ENCODE measurements around the gene GYPC. TPM values are rescaled to one million over a fixed set of nuclear protein-coding genes. Genes with fewer than 3 reads are reported as not detected.
"Not testable (repeated sequence)": the region's sequence is repeated elsewhere in the genome, so short reads cannot be mapped to it uniquely, and the experiment has no call there.

Gene GYPC
- total RNA-seq, 1 experiment from 2014 or later: 13.6 TPM

- WGBS (ENCODE audit: extremely low coverage, insufficient read length, low lambda C conversion rate): no CpG with 5 or more reads among the region's 3 CpGs
- no peak overlapping the region for H2BK12ac ChIP-seq (ENCODE audit: insufficient read length, low read depth, low read length)
- H3K79me2 ChIP-seq (ENCODE audit: insufficient read depth, low read length): no peaks in the 10 kb centered on the region
- Mint-ChIP-seq H3K36me3 (ENCODE audit: insufficient read depth in 1 of 3, low read depth in 3 of 3) (no peaks in the 10 kb centered on the region; a peak in 1 of 7 replicates), H3K27me3 (ENCODE audit: low read depth) (peaks cover 2% of the 10 kb centered on the region; the same call in 1 of the 2 replicates), H3K27ac (no peak overlapping the region), H3K9me3 (peaks cover 0 to 4% of the 10 kb centered on the region in 2 experiments; a peak in 3 of 5 replicates), H3K4me1 (peaks cover 17 to 24% of the 10 kb centered on the region in 2 experiments), H3K4me3 (no peak overlapping the region)
- no peak overlapping the region for H3K4ac ChIP-seq (ENCODE audit: low read depth, low read length)
- no peak overlapping the region for H4K91ac ChIP-seq (ENCODE audit: insufficient read length, low read depth, low read length)
- H2BK15ac ChIP-seq (ENCODE audit: low read depth, low read length): no peak overlapping the region
- no peak for TF ChIP-seq CTCF (conservative IDR thresholded peaks at IDR 0.05)
- H3K4me1 ChIP-seq (ENCODE audit: insufficient read depth, low read length): peaks cover 4% of the 10 kb centered on the region; the same call in 1 of the 2 replicates
- H3K56ac ChIP-seq (ENCODE audit: insufficient read length, low read depth, low read length): no peak overlapping the region
- no peaks in the 10 kb centered on the region for H3K9me3 ChIP-seq (ENCODE audit: control insufficient read depth, low read depth, low read length)
- no peak overlapping the region for H2AK5ac ChIP-seq (ENCODE audit: insufficient read length, low read length)
- H3K23ac ChIP-seq (ENCODE audit: insufficient read length, low read depth, low read length): no peak overlapping the region
- no peaks in the 10 kb centered on the region for H3K79me1 ChIP-seq (ENCODE audit: insufficient read depth, low read depth, low read length, poor library complexity, severe bottlenecking)
- H2BK120ac ChIP-seq (ENCODE audit: low read depth, low read length, poor library complexity, severe bottlenecking): no peak overlapping the region
- no peak overlapping the region for H4K5ac ChIP-seq (ENCODE audit: insufficient read length, low read depth, low read length)
- no peak overlapping the region for H3K4me2 ChIP-seq (ENCODE audit: insufficient read depth, insufficient read length, low read length)
- no peak overlapping the region for H2BK20ac ChIP-seq (ENCODE audit: low read depth, low read length, poor library complexity, severe bottlenecking)
- H2AFZ ChIP-seq (ENCODE audit: low read length): no peak overlapping the region
- no peak overlapping the region for H4K8ac ChIP-seq (replicated peaks; ENCODE audit: insufficient read length, low read depth, low read length)
- H4K20me1 ChIP-seq (ENCODE audit: control insufficient read depth, insufficient read depth, insufficient read length): no peaks in the 10 kb centered on the region
- H3K18ac ChIP-seq (ENCODE audit: insufficient read length, low read depth, low read length): no peak overlapping the region
- no peak overlapping the region for H2BK5ac ChIP-seq (ENCODE audit: insufficient read length, low read length)
- no peaks in the 10 kb centered on the region for H3K23me2 ChIP-seq (ENCODE audit: insufficient read length, low read depth, low read length, poor library complexity, severe bottlenecking)
- no peaks in the 10 kb centered on the region for H3K27me3 ChIP-seq (ENCODE audit: insufficient read depth, low read length)
- H3T11ph ChIP-seq (ENCODE audit: low read length): no peak overlapping the region
- no peak overlapping the region for H3K27ac ChIP-seq (ENCODE audit: insufficient read length, low read depth, low read length)
- no peak overlapping the region for H3K9ac ChIP-seq (ENCODE audit: extremely low read depth, insufficient read length, low read length)
- DNase-seq: no peak
- no peak overlapping the region for H3K14ac ChIP-seq (ENCODE audit: insufficient read depth, low read length)
These were observed 9.9 kb upstream of the GYPC start for GRCh38 chr2:126646026-126646425.

GRCh38 chr2:126647714-126648344 is 8.1 kb upstream of the GYPC start:
- no CpG with 5 or more reads among the region's 1 CpG for WGBS (ENCODE audit: extremely low coverage, insufficient read length, low lambda C conversion rate)

More at GRCh38 chr2:126647714-126648344, 8.1 kb upstream of the GYPC start:
- not testable (repeated sequence) for H3K23me2 ChIP-seq (ENCODE audit: insufficient read length, low read depth, low read length, poor library complexity, severe bottlenecking); H3K9ac ChIP-seq (ENCODE audit: extremely low read depth, insufficient read length, low read length); H3K14ac ChIP-seq (ENCODE audit: insufficient read depth, low read length); H2AFZ ChIP-seq (ENCODE audit: low read length); H4K5ac ChIP-seq (ENCODE audit: insufficient read length, low read depth, low read length); H3K79me2 ChIP-seq (ENCODE audit: insufficient read depth, low read length); H2BK20ac ChIP-seq (ENCODE audit: low read depth, low read length, poor library complexity, severe bottlenecking); H4K91ac ChIP-seq (ENCODE audit: insufficient read length, low read depth, low read length); H3K9me3 Mint-ChIP-seq; H2BK15ac ChIP-seq (ENCODE audit: low read depth, low read length); H3K4me1 ChIP-seq (ENCODE audit: insufficient read depth, low read length); H3K79me1 ChIP-seq (ENCODE audit: insufficient read depth, low read depth, low read length, poor library complexity, severe bottlenecking); H2BK12ac ChIP-seq (ENCODE audit: insufficient read length, low read depth, low read length); H3T11ph ChIP-seq (ENCODE audit: low read length); H2AK5ac ChIP-seq (ENCODE audit: insufficient read length, low read length); H3K4me3 Mint-ChIP-seq; H3K4ac ChIP-seq (ENCODE audit: low read depth, low read length); H3K23ac ChIP-seq (ENCODE audit: insufficient read length, low read depth, low read length); H4K20me1 ChIP-seq (ENCODE audit: control insufficient read depth, insufficient read depth, insufficient read length); H4K8ac ChIP-seq (replicated peaks; ENCODE audit: insufficient read length, low read depth, low read length); H3K27me3 ChIP-seq (ENCODE audit: insufficient read depth, low read length); H3K36me3 Mint-ChIP-seq (ENCODE audit: insufficient read depth in 1 of 3, low read depth in 3 of 3); H3K27ac ChIP-seq (ENCODE audit: insufficient read length, low read depth, low read length); H3K4me2 ChIP-seq (ENCODE audit: insufficient read depth, insufficient read length, low read length); DNase-seq; H2BK5ac ChIP-seq (ENCODE audit: insufficient read length, low read length); H3K27ac Mint-ChIP-seq; H3K9me3 ChIP-seq (ENCODE audit: control insufficient read depth, low read depth, low read length); H3K56ac ChIP-seq (ENCODE audit: insufficient read length, low read depth, low read length); H3K27me3 Mint-ChIP-seq (ENCODE audit: low read depth); H2BK120ac ChIP-seq (ENCODE audit: low read depth, low read length, poor library complexity, severe bottlenecking); H3K18ac ChIP-seq (ENCODE audit: insufficient read length, low read depth, low read length)
- peaks cover 16 to 19% of the 10 kb centered on the region in 2 experiments for H3K4me1 Mint-ChIP-seq
